Measurements from ENCODE around the gene CNTN5. TPM values are rescaled to one million over a fixed set of nuclear protein-coding genes. Genes with fewer than 3 reads are reported as not detected.

Gene CNTN5
- total RNA-seq, 1 experiment from 2014 or later = not detected

DNA sequence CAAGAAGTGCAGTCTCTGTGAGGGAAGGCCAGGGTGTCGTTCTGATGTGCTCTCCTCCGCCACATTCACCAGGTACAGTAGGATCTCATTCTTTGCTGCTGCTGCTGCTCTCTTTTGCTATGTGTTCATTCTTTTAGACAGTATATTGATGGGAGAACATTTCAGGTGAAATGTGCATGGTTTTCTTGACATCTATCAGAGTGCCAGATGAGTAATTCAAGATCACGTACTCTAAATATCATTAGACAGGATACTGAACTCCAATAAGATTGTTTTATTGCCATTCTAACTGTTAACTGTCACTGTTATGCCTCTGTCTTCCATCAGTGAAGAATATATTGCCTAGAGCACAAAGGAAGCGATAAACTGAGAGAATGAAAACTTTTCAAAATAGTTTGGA, 895.3 kb downstream of the CNTN5 start:
- Histone ChIP-seq H3K23ac (ENCODE audit: insufficient read length, low read depth, low read length) (no peak overlapping the region), H3K23me2 (ENCODE audit: insufficient read length, low read depth, low read length, poor library complexity, severe bottlenecking) (no peaks in the 10 kb centered on the region), H4K91ac (ENCODE audit: insufficient read length, low read depth, low read length) (no peak overlapping the region), H3K18ac (ENCODE audit: insufficient read length, low read depth, low read length) (no peak overlapping the region), H2AK5ac (ENCODE audit: insufficient read length, low read length) (no peak overlapping the region), H3K56ac (ENCODE audit: insufficient read length, low read depth, low read length) (no peak overlapping the region), H3K79me1 (ENCODE audit: insufficient read depth, low read depth, low read length, poor library complexity, severe bottlenecking) (no peaks in the 10 kb centered on the region), H3K4ac (ENCODE audit: low read depth, low read length) (no peak overlapping the region), H4K20me1 (ENCODE audit: control insufficient read depth, insufficient read depth, insufficient read length) (no peaks in the 10 kb centered on the region), H2BK20ac (ENCODE audit: low read depth, low read length, poor library complexity, severe bottlenecking) (no peak overlapping the region), H2BK120ac (ENCODE audit: low read depth, low read length, poor library complexity, severe bottlenecking) (no peak overlapping the region), H2BK15ac (ENCODE audit: low read depth, low read length) (no peak overlapping the region), H3K9me3 (ENCODE audit: control insufficient read depth, low read depth, low read length) (peaks cover 5% of the 10 kb centered on the region), H2BK12ac (ENCODE audit: insufficient read length, low read depth, low read length) (no peak overlapping the region), H2AFZ (ENCODE audit: low read length) (no peak overlapping the region), H2BK5ac (ENCODE audit: insufficient read length, low read length) (no peak overlapping the region), H3K27ac (ENCODE audit: insufficient read length, low read depth, low read length) (no peak overlapping the region), H3K9ac (ENCODE audit: extremely low read depth, insufficient read length, low read length) (no peak overlapping the region), H4K5ac (ENCODE audit: insufficient read length, low read depth, low read length) (no peak overlapping the region), H3T11ph (ENCODE audit: low read length) (no peak overlapping the region), H3K14ac (ENCODE audit: insufficient read depth, low read length) (no peak overlapping the region), H3K79me2 (ENCODE audit: insufficient read depth, low read length) (no peaks in the 10 kb centered on the region), H4K8ac (replicated peaks; ENCODE audit: insufficient read length, low read depth, low read length) (no peak overlapping the region), H3K4me1 (ENCODE audit: insufficient read depth, low read length) (no peaks in the 10 kb centered on the region), H3K27me3 (ENCODE audit: insufficient read depth, low read length) (no peaks in the 10 kb centered on the region), H3K4me2 (ENCODE audit: insufficient read depth, insufficient read length, low read length) (no peak overlapping the region)
- Mint-ChIP-seq H3K4me1 (peaks cover 0 to 2% of the 10 kb centered on the region in 2 experiments; a peak in 1 of 4 replicates), H3K27ac (no peak overlapping the region), H3K9me3 (peaks cover 20 to 22% of the 10 kb centered on the region in 2 experiments), H3K4me3 (no peak overlapping the region), H3K27me3 (ENCODE audit: low read depth) (no peaks in the 10 kb centered on the region; the same call in 1 of the 2 replicates), H3K36me3 (ENCODE audit: insufficient read depth in 1 of 3, low read depth in 3 of 3) (peaks cover 10 to 30% (median 17%) of the 10 kb centered on the region in 3 experiments)
- TF ChIP-seq, protein P1, sequence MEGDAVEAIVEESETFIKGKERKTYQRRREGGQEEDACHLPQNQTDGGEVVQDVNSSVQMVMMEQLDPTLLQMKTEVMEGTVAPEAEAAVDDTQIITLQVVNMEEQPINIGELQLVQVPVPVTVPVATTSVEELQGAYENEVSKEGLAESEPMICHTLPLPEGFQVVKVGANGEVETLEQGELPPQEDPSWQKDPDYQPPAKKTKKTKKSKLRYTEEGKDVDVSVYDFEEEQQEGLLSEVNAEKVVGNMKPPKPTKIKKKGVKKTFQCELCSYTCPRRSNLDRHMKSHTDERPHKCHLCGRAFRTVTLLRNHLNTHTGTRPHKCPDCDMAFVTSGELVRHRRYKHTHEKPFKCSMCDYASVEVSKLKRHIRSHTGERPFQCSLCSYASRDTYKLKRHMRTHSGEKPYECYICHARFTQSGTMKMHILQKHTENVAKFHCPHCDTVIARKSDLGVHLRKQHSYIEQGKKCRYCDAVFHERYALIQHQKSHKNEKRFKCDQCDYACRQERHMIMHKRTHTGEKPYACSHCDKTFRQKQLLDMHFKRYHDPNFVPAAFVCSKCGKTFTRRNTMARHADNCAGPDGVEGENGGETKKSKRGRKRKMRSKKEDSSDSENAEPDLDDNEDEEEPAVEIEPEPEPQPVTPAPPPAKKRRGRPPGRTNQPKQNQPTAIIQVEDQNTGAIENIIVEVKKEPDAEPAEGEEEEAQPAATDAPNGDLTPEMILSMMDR (conservative IDR thresholded peaks at IDR 0.05) = no peak
- DNase-seq = no peak
- WGBS (ENCODE audit: extremely low coverage, insufficient read length, low lambda C conversion rate) = no CpG with 5 or more reads among the region's 4 CpGs
